ENCODE measurements around the gene PTGS2.

Gene PTGS2

GRCh38 chr1:186636786-186637185, 43.4 kb downstream of the PTGS2 start:
- Histone ChIP-seq H3K4me2 (ENCODE audit: low read depth, low read length, poor library complexity, severe bottlenecking) (no peak overlapping the region), H3K4me3 (ENCODE audit: insufficient read depth, low read length, poor library complexity, severe bottlenecking) (no peak overlapping the region)

GRCh38 chr1:186634511-186634910, 45.7 kb downstream of the PTGS2 start:
- no peaks in the 10 kb centered on the region for H3K9me2 ChIP-seq (replicated peaks; ENCODE audit: insufficient read depth, low read length)
- H3F3A ChIP-seq (ENCODE audit: insufficient read depth), result no peaks in the 10 kb centered on the region
- no peak overlapping the region for H2AFZ ChIP-seq (ENCODE audit: low read depth, low read length, severe bottlenecking)
- no peaks in the 10 kb centered on the region for H3K27me3 ChIP-seq (ENCODE audit: low read length)
- no peak overlapping the region for H3K4me2 ChIP-seq (ENCODE audit: low read depth, low read length, poor library complexity, severe bottlenecking)
- no peak overlapping the region for H3K9ac ChIP-seq (ENCODE audit: low read length)
- H3K79me2 ChIP-seq (ENCODE audit: insufficient read depth, low read length), result no peaks in the 10 kb centered on the region
- no peak overlapping the region for H3K4me3 ChIP-seq (ENCODE audit: insufficient read depth, low read length, poor library complexity, severe bottlenecking)
- no peaks in the 10 kb centered on the region for H4K20me1 ChIP-seq (ENCODE audit: low read depth, low read length)
- no peaks in the 10 kb centered on the region for H3K9me3 ChIP-seq (ENCODE audit: insufficient read depth, low read length)
- H3K27ac ChIP-seq (ENCODE audit: low read depth, low read length), result no peak overlapping the region
- H3K36me3 ChIP-seq (ENCODE audit: low read length), result no peaks in the 10 kb centered on the region
- TF ChIP-seq EZH2phosphoT487 (conservative IDR thresholded peaks at IDR 0.05; ENCODE audit: low read length) (no peak), CTCF (IDR thresholded peaks at IDR 0.05; ENCODE audit: insufficient read depth, low read length, poor library complexity, severe bottlenecking) (no peak)

More at GRCh38 chr1:186636786-186637185, 43.4 kb downstream of the PTGS2 start:
- no peaks in the 10 kb centered on the region for H3F3A ChIP-seq (ENCODE audit: insufficient read depth)
- H3K79me2 ChIP-seq (ENCODE audit: insufficient read depth, low read length), result no peaks in the 10 kb centered on the region
- no peak overlapping the region for H3K9ac ChIP-seq (ENCODE audit: low read length)
- no peak overlapping the region for H2AFZ ChIP-seq (ENCODE audit: low read depth, low read length, severe bottlenecking)
- H3K27ac ChIP-seq (ENCODE audit: low read depth, low read length), result no peak overlapping the region
- H3K9me3 ChIP-seq (ENCODE audit: insufficient read depth, low read length), result no peaks in the 10 kb centered on the region
- H4K20me1 ChIP-seq (ENCODE audit: low read depth, low read length), result no peaks in the 10 kb centered on the region
- no peaks in the 10 kb centered on the region for H3K36me3 ChIP-seq (ENCODE audit: low read length)
- no peaks in the 10 kb centered on the region for H3K27me3 ChIP-seq (ENCODE audit: low read length)
- no peaks in the 10 kb centered on the region for H3K9me2 ChIP-seq (replicated peaks; ENCODE audit: insufficient read depth, low read length)
- TF ChIP-seq CTCF (IDR thresholded peaks at IDR 0.05; ENCODE audit: insufficient read depth, low read length, poor library complexity, severe bottlenecking), result no peak
- TF ChIP-seq EZH2phosphoT487 (conservative IDR thresholded peaks at IDR 0.05; ENCODE audit: low read length), result no peak

GRCh38 chr1:186633116-186633515, 47.1 kb downstream of the PTGS2 start:
- H3K4me3 ChIP-seq (ENCODE audit: insufficient read depth, low read length, poor library complexity, severe bottlenecking), result no peak overlapping the region
- H3K9ac ChIP-seq (ENCODE audit: low read length), result no peak overlapping the region

More at GRCh38 chr1:186633116-186633515, 47.1 kb downstream of the PTGS2 start:
- Histone ChIP-seq H3K36me3 (ENCODE audit: low read length) (no peaks in the 10 kb centered on the region), H3K9me3 (ENCODE audit: insufficient read depth, low read length) (no peaks in the 10 kb centered on the region), H3K27me3 (ENCODE audit: low read length) (no peaks in the 10 kb centered on the region), H3K9me2 (replicated peaks; ENCODE audit: insufficient read depth, low read length) (no peaks in the 10 kb centered on the region), H3K4me2 (ENCODE audit: low read depth, low read length, poor library complexity, severe bottlenecking) (no peak overlapping the region), H2AFZ (ENCODE audit: low read depth, low read length, severe bottlenecking) (no peak overlapping the region), H3K79me2 (ENCODE audit: insufficient read depth, low read length) (no peaks in the 10 kb centered on the region), H4K20me1 (ENCODE audit: low read depth, low read length) (no peaks in the 10 kb centered on the region), H3K27ac (ENCODE audit: low read depth, low read length) (no peak overlapping the region), H3F3A (ENCODE audit: insufficient read depth) (no peaks in the 10 kb centered on the region)
- TF ChIP-seq CTCF (IDR thresholded peaks at IDR 0.05; ENCODE audit: insufficient read depth, low read length, poor library complexity, severe bottlenecking), result no peak
- TF ChIP-seq EZH2phosphoT487 (conservative IDR thresholded peaks at IDR 0.05; ENCODE audit: low read length), result no peak
